ENCODE results near the gene SLCO2B1.

Gene SLCO2B1

DNA sequence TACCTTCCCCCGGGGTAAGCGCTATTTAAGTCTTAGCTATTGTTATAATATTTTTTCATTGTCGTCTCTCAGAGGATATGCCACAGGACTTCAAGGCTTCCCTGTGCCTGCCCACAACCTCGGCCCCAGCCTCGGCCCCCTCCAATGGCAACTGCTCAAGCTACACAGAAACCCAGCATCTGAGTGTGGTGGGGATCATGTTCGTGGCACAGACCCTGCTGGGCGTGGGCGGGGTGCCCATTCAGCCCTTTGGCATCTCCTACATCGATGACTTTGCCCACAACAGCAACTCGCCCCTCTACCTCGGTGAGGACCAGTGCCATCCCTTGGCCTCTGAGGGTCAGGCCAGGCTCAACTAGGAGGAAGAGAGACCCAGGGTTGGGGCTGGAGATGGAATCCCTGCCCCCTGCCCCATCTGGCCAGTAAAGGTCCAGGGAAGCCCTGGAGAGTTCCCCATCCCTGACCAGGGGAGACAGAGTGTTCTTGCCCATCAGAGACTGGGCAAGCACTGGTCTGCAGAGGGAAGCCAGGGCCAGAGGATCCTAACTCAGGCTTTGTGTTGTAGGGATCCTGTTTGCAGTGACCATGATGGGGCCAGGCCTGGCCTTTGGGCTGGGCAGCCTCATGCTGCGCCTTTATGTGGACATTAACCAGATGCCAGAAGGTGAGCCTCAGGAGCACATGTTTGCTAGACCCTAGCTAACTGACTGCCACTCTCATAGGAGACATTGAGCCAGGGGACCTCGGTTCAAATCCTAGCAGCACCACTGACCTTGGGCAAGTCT is 18.4 kb downstream of the SLCO2B1 start:
- no peak for FAIRE-seq
- DNase-seq (ENCODE audit: insufficient read length, low spot score) = no peak
- no peak for TF ChIP-seq CTCF (IDR thresholded peaks at IDR 0.05; ENCODE audit: insufficient read depth, missing control alignments)

DNA sequence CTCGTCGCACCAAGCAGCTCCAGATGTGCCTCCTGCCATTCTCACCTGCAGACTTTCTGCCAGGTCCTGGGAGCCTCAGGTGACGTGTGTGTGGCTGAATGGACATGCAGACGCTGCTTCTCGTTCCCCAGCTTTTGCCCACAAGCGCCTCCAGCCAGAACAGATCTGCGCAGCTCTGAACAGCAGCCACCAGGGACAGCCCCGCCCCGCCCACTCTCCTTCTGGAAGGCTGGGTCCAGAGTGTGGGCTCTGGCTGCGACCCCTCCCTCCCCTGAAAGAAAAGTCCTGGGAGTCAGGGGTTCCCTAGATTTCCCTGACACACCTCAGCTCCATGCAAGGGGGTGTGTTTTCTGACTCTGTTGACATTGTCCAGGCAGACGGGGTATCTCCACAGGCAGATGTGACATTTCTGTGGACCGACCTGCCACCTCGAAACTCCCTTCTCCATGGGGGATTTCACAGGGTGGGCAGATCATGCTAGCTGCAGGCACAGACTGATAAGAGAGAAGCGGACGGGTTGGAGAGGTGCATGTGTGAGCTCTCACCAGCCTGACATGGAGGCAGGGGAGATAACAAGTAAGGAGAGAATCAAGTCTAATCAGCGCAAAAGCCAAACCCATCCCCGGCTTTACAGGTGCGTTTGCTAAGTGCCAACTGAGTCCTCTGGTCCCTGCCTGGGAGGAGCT is 19.8 kb downstream of the SLCO2B1 start:
- DNase-seq (ENCODE audit: insufficient read length, low spot score) (no peak), FAIRE-seq (no peak)
- TF ChIP-seq CTCF (IDR thresholded peaks at IDR 0.05; ENCODE audit: insufficient read depth, missing control alignments) = no peak

GRCh38 chr11:75173336-75173735 is 22.4 kb downstream of the SLCO2B1 start:
- no peak for DNase-seq (ENCODE audit: insufficient read length, low spot score)
- TF ChIP-seq CTCF (IDR thresholded peaks at IDR 0.05; ENCODE audit: insufficient read depth, missing control alignments) = no peak
- FAIRE-seq = no peak

DNA sequence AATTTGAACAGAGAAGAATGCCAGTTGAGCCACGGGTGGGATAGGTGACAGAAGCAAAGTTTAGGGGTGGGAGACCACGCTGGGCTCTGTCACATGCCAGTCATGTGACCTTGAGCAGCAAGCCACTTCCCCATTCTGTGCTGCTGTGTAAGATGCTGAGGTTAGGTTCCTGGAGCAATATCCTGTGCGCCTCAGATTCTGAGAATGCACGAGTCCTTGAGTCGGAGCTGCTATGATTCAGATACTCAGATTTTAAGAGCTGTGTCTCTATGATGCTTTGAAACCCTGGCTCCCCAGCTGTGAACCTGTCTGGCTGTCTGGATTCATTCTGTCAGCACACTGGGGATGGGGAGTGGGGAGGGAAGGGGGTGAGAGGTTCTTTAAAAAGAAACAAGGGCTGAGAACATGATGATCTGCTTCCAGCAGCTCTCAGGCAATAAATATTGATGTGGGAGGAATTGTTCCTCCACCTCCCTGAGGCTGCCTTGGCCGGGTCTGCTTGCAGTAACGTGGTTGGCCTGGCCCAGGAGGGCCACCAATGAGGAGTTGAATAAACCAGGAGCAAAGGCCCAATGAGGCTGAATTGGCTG is 24.0 kb downstream of the SLCO2B1 start:
- no peak for DNase-seq (ENCODE audit: insufficient read length, low spot score)
- no peak for FAIRE-seq
- TF ChIP-seq CTCF (IDR thresholded peaks at IDR 0.05; ENCODE audit: insufficient read depth, missing control alignments) = no peak

GRCh38 chr11:75182664-75183063 is 31.8 kb downstream of the SLCO2B1 start:
- FAIRE-seq (no peak), DNase-seq (ENCODE audit: insufficient read length, low spot score) (no peak)
- TF ChIP-seq CTCF (IDR thresholded peaks at IDR 0.05; ENCODE audit: insufficient read depth, missing control alignments) = no peak

GRCh38 chr11:75184051-75184450 is 33.1 kb downstream of the SLCO2B1 start:
- no peak for FAIRE-seq
- no peak for DNase-seq (ENCODE audit: insufficient read length, low spot score)
- no peak for TF ChIP-seq CTCF (IDR thresholded peaks at IDR 0.05; ENCODE audit: insufficient read depth, missing control alignments)

Data from D721Med (cell line).